OCI-LY7 (cell line): ENCODE measurements around the gene DVL2.

ENCODE experiments used
- EZH2phosphoT487 ChIP-seq: fragments of 200-600 bp; sonication (generic); IDR thresholded peaks from 2 replicates; pipeline ENCODE4 v1.6.1; 2018; ENCODE audit warnings: low read depth, borderline replicate concordance, mild to moderate bottlenecking, mixed run types, antibody characterized with exemption, low read length, moderate library complexity, mixed read lengths
- TF ChIP-seq, protein P1 (sequence below): fragments of 200-600 bp; sonication (generic); conservative IDR thresholded peaks from 2 replicates; pipeline ENCODE4 v1.5.1; 2014; ENCODE audit warnings: mild to moderate bottlenecking, antibody characterized with exemption, low read length, moderate library complexity, mixed read lengths

DNA sequence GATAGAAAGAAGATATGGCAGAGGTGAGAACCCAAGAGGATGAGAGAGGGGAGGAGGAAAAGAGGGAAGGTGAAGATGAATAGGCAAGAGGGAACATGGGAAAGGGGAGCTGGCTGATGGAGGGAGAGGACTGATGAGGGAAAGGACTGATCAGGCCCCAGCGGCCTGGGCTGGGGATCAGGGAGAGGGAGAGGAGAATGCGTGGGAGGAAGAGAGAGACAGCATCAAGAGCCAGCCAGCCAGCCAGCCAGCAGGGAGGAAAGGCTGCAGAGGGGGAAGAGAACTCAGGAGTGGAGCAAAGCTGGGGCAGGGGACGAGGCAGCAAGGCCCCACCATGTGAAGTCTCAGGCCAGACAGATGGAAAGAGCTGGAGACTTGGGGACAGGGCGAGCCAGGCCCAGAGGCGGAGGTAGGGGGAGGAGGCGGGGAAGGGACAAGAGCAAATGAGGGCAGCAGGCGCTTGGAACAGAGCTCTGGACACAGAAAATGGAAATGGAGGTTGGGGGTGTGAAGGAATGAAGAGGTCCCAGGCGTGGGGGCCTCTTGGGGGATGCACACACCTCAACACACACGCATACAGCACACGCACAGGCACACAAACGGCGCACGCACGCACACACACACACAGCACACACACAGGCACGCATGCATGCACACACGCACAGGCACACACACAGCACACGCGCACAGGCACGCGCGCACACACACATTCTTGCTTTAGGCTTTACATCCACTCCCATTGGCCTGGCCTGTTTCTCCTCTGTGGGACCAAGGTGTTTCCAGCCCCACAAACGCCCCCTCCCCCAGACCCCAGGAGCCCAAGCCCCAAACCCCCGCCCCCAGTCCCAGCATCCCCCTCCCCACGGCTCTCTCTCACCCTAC, 27.0 kb downstream of the DVL2 start:
- TF ChIP-seq, protein P1, sequence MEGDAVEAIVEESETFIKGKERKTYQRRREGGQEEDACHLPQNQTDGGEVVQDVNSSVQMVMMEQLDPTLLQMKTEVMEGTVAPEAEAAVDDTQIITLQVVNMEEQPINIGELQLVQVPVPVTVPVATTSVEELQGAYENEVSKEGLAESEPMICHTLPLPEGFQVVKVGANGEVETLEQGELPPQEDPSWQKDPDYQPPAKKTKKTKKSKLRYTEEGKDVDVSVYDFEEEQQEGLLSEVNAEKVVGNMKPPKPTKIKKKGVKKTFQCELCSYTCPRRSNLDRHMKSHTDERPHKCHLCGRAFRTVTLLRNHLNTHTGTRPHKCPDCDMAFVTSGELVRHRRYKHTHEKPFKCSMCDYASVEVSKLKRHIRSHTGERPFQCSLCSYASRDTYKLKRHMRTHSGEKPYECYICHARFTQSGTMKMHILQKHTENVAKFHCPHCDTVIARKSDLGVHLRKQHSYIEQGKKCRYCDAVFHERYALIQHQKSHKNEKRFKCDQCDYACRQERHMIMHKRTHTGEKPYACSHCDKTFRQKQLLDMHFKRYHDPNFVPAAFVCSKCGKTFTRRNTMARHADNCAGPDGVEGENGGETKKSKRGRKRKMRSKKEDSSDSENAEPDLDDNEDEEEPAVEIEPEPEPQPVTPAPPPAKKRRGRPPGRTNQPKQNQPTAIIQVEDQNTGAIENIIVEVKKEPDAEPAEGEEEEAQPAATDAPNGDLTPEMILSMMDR, result no peak
- TF ChIP-seq EZH2phosphoT487, result no peak
